Neuronal stem cell (in vitro differentiated cells): ENCODE results near the gene CTH.

Experiments used
- DNase-seq: peaks from one replicate; pipeline ENCODE4 v3.0.0-alpha.2; 2013; ENCODE audit warnings: low spot score
- H2AFZ ChIP-seq: one replicate; pipeline ENCODE4 v1.6.1; 2013; ENCODE audit warnings: mild to moderate bottlenecking, low read length, inconsistent platforms
- H2AK5ac ChIP-seq: 2 replicates; pipeline ENCODE4 v1.6.1; 2013; ENCODE audit warnings: low read depth, mild to moderate bottlenecking, inconsistent platforms, low read length, moderate library complexity, mixed read lengths
- H2BK120ac ChIP-seq: 2 replicates; pipeline ENCODE4 v1.6.1; 2013; ENCODE audit warnings: low read depth, mild to moderate bottlenecking, inconsistent platforms, low read length, moderate library complexity, mixed read lengths
- H2BK12ac ChIP-seq: one replicate; pipeline ENCODE4 v1.6.1; 2013; ENCODE audit warnings: low read length, inconsistent platforms
- H2BK15ac ChIP-seq: 2 replicates; pipeline ENCODE4 v1.6.1; 2013; ENCODE audit warnings: mild to moderate bottlenecking, low read length, inconsistent platforms, mixed read lengths
- H2BK5ac ChIP-seq: one replicate; pipeline ENCODE4 v1.6.1; 2013; ENCODE audit warnings: inconsistent platforms, mild to moderate bottlenecking, low read length, moderate library complexity
- H3K14ac ChIP-seq: one replicate; pipeline ENCODE4 v1.6.1; 2013; ENCODE audit warnings: low read length, inconsistent platforms
- H3K18ac ChIP-seq: 2 replicates; pipeline ENCODE4 v1.6.1; 2013; ENCODE audit warnings: low read length, inconsistent platforms
- H3K23ac ChIP-seq: 2 replicates; pipeline ENCODE4 v1.6.1; 2013; ENCODE audit warnings: low read depth, mild to moderate bottlenecking, mixed read lengths, low read length, inconsistent platforms; ENCODE audit not compliant: poor library complexity
- H3K27ac ChIP-seq: replicated peaks from 3 replicates; pipeline ENCODE4 v1.5.1; 2013; ENCODE audit warnings: low read length, inconsistent platforms
- H3K27me3 ChIP-seq, 3 experiments: 2 replicates each; pipeline ENCODE4 v1.6.1; 2013; ENCODE audit warnings: low read length in 3 of 3, mild to moderate bottlenecking in 2 of 3, inconsistent platforms in 1 of 3, low read depth in 1 of 3, mixed read lengths in 1 of 3, moderate library complexity in 1 of 3; ENCODE audit not compliant: control insufficient read depth in 3 of 3, insufficient read depth in 3 of 3
- H3K36me3 ChIP-seq, 2 donors: replicated peaks in 1 of 2; 2 replicates each; pipeline ENCODE4 v1.6.1; 2013; ENCODE audit warnings: low read length in 2 of 2; ENCODE audit not compliant: control insufficient read depth in 2 of 2, insufficient read depth in 2 of 2
- H3K4ac ChIP-seq: 2 replicates; pipeline ENCODE4 v1.6.1; 2013; ENCODE audit warnings: inconsistent platforms, mild to moderate bottlenecking, low read length, moderate library complexity
- H3K4me1 ChIP-seq, 2 donors: 1 replicate in 1 of 2; 2 replicates in 1 of 2; pipeline ENCODE4 v1.6.1; 2013; ENCODE audit warnings: low read length in 2 of 2, low read depth in 1 of 2; ENCODE audit not compliant: control insufficient read depth in 2 of 2, insufficient read depth in 1 of 2
- H3K4me2 ChIP-seq: one replicate; pipeline ENCODE4 v1.6.1; 2013; ENCODE audit warnings: mild to moderate bottlenecking, low read length, inconsistent platforms; ENCODE audit not compliant: insufficient read depth, poor library complexity, severe bottlenecking
- H3K4me3 ChIP-seq, 2 donors: 2 replicates each; pipeline ENCODE4 v1.5.1; 2013; ENCODE audit warnings: low read length in 2 of 2, mild to moderate bottlenecking in 2 of 2, inconsistent platforms in 1 of 2, moderate library complexity in 1 of 2
- H3K79me1 ChIP-seq: one replicate; pipeline ENCODE4 v1.6.1; 2013; ENCODE audit warnings: low read depth, mild to moderate bottlenecking, inconsistent platforms, low read length, moderate library complexity
- H3K9ac ChIP-seq: one replicate; pipeline ENCODE4 v1.6.1; 2013; ENCODE audit warnings: mild to moderate bottlenecking, low read depth, low read length, inconsistent platforms; ENCODE audit not compliant: poor library complexity
- H3K9me3 ChIP-seq, 2 donors: replicated peaks in 1 of 2; 2 replicates each; pipeline versions ENCODE3 to v1.6.1; 2013; ENCODE audit warnings: low read length in 2 of 2, mild to moderate bottlenecking in 2 of 2, inconsistent platforms in 1 of 2, low read depth in 1 of 2, mixed read lengths in 1 of 2, moderate library complexity in 1 of 2; ENCODE audit not compliant: control insufficient read depth in 2 of 2, insufficient read depth in 1 of 2
- H4K8ac ChIP-seq: one replicate; pipeline ENCODE4 v1.6.1; 2013; ENCODE audit warnings: low read depth, mild to moderate bottlenecking, inconsistent platforms, low read length, moderate library complexity
- H4K91ac ChIP-seq: one replicate; pipeline ENCODE4 v1.6.1; 2013; ENCODE audit warnings: low read length, low read depth, mild to moderate bottlenecking, inconsistent platforms; ENCODE audit not compliant: poor library complexity
- WGBS, 2 donors: extraction: QIAGEN DNeasy Blood & Tissue Kit; methylation state at CpG; one replicate each; pipeline ENCODE4 v1.1.7; 2013; ENCODE audit warnings: missing lambda C conversion rate in 2 of 2, mixed read lengths in 1 of 2; ENCODE audit not compliant: insufficient read length in 2 of 2, insufficient replicate concordance in 1 of 2; ENCODE audit errors: extremely low coverage in 2 of 2; 5-methylcytosine and 5-hydroxymethylcytosine counted together

The CTH gene

DNA sequence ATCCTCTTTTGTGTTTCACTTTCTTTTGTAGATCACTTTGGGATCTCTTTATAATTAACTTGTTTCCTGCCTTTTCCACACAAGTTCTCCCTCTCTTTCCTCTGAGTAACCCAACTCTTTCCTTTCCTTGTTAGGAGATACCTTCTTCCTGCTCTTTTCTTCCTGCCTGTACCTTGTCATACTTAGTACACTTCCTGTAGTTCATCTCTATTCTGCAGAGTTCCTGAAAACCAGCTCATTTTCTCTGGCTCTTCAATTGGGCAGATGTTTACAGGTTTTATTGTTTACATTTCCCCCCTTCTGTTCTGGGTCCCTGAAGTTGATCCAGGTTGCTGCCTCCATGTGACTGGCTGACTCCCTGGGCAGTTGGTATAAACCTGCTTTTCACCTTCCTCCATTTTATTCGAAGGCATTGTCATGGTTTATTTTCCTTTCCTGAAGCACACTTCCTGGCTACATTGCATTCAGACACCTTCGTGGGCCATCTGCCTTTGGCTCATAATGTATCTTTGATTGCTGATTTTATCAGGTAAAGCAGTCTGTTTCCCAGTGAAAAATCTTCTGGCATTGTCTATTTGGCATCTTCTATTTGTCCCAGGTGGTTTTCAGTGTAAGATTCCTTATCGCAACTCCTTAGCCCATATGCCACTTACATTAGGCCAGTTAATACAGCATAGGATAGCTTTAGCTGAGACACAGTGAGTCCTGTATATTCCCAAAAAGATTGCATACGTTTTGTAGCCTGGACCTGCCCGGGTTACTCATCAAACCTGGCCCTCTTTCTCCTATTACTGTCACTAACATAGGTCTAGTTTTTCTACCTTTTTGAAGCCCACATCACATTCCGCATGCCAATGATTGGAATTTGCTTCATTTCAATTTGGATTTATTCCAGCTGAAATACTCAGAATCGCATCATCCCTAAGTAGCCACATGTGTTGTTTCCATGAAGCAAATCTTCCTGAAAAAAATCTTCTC lies 15.4 kb downstream of the CTH start:
- H3K27me3 ChIP-seq, result no peaks in the 10 kb centered on the region
- no peak overlapping the region for H2BK15ac ChIP-seq
- H2AK5ac ChIP-seq, result no peak overlapping the region
- no peak for DNase-seq
- no peaks in the 10 kb centered on the region for H3K79me1 ChIP-seq
- H3K9me3 ChIP-seq, result no peaks in the 10 kb centered on the region
- no peak overlapping the region for H3K18ac ChIP-seq
- no peak overlapping the region for H3K4me2 ChIP-seq
- no peak overlapping the region for H3K27ac ChIP-seq
- no peak overlapping the region for H2BK5ac ChIP-seq
- H2AFZ ChIP-seq, result no peak overlapping the region
- H3K4me1 ChIP-seq, result no peaks in the 10 kb centered on the region
- no peak overlapping the region for H4K91ac ChIP-seq
- no peak overlapping the region for H3K9ac ChIP-seq
- no peak overlapping the region for H3K14ac ChIP-seq
- peaks cover 4 to 45% of the 10 kb centered on the region in 2 donors for H3K36me3 ChIP-seq
- H3K23ac ChIP-seq, result no peak overlapping the region
- no peak overlapping the region for H4K8ac ChIP-seq
- WGBS, 2 donors, result no CpG with 5 or more reads among the region's 7 CpGs
- H3K4ac ChIP-seq, result no peak overlapping the region
- H2BK120ac ChIP-seq, result no peak overlapping the region
- no peak overlapping the region for H3K4me3 ChIP-seq
- no peak overlapping the region for H2BK12ac ChIP-seq

DNA sequence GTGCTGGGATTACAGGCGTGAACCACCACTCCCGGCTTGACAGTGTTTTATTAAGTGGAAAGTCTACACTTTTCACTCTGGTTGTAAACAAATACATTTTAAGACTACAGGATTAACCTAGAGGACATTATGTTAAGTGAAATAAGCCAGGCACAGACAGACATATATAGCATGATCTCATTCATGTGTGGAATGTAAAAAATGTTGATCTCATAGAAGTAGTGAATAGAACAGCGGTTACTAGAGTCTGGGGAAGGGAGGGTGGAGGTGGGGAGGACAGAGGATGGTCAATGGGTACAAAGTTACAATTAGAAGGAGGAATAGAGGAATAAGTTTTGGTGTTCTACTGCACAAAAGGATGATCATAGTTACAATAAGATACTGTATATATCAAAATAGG lies 16.9 kb downstream of the CTH start:
- no peak overlapping the region for H2BK120ac ChIP-seq
- H3K14ac ChIP-seq, result no peak overlapping the region
- DNase-seq, result no peak
- no peak overlapping the region for H2BK15ac ChIP-seq
- H3K23ac ChIP-seq, result no peak overlapping the region
- H3K36me3 ChIP-seq, result peaks cover 6 to 57% of the 10 kb centered on the region in 2 donors
- H3K9ac ChIP-seq, result no peak overlapping the region
- no peak overlapping the region for H2AK5ac ChIP-seq
- no peaks in the 10 kb centered on the region for H3K27me3 ChIP-seq
- H3K4ac ChIP-seq, result no peak overlapping the region
- no peaks in the 10 kb centered on the region for H3K79me1 ChIP-seq
- no peaks in the 10 kb centered on the region for H3K9me3 ChIP-seq
- no peaks in the 10 kb centered on the region for H3K4me1 ChIP-seq
- H3K4me3 ChIP-seq, result no peak overlapping the region
- no peak overlapping the region for H4K91ac ChIP-seq
- H4K8ac ChIP-seq, result no peak overlapping the region
- no peak overlapping the region for H3K18ac ChIP-seq
- H2BK12ac ChIP-seq, result no peak overlapping the region
- H2BK5ac ChIP-seq, result no peak overlapping the region
- WGBS, 2 donors, result no CpG with 5 or more reads among the region's 3 CpGs
- no peak overlapping the region for H2AFZ ChIP-seq
- H3K27ac ChIP-seq, result no peak overlapping the region
- H3K4me2 ChIP-seq, result no peak overlapping the region

DNA sequence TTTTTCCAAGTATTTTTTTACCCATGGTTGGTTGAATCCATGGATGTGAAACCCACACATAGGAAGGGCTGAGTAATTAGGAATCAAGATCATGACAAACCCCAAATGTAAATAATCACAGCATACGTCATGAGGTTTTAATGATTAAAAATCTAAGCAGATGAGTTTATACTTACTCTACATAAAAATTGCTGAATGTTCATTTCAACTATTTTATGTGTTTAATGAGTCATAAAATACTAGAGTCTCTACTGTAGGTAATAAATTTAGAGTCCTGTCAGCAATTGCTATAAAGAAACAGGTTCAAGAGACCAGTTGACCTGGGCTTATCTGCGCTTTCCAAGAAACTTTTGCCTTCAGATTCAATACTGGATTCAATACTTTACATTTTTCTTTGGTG lies 18.2 kb downstream of the CTH start:
- Histone ChIP-seq H3K23ac (no peak overlapping the region), H3K36me3 (peaks cover 9 to 60% of the 10 kb centered on the region in 2 donors)

DNA sequence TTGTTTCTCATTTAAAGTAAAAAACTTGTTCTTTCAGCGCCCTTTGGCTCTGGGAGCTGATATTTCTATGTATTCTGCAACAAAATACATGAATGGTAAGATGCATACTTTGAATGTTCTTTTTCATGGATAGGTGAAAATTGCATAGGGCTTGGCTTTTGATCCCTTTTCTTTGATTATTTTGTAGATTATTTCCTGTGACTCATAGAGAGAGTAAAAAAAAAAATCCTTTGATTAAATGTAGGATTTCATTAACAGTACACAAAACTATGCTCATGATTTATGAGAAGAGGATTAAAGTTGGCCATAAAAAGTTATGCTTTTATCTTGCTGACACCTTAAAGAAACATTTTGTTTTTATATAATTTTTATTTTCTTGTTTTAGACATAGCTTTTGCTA lies 18.7 kb downstream of the CTH start:
- Histone ChIP-seq H4K91ac (no peak overlapping the region), H2BK15ac (no peak overlapping the region), H3K4me1 (no peaks in the 10 kb centered on the region), H2AK5ac (no peak overlapping the region), H3K4me3 (no peak overlapping the region), H2BK120ac (no peak overlapping the region), H3K4ac (no peak overlapping the region), H3K9ac (no peak overlapping the region), H2BK5ac (no peak overlapping the region), H3K18ac (no peak overlapping the region), H3K36me3 (peaks cover 9 to 61% of the 10 kb centered on the region in 2 donors), H4K8ac (no peak overlapping the region), H3K4me2 (no peak overlapping the region), H3K27me3 (no peaks in the 10 kb centered on the region), H3K14ac (no peak overlapping the region), H3K9me3 (no peaks in the 10 kb centered on the region), H3K23ac (no peak overlapping the region), H2BK12ac (no peak overlapping the region), H3K27ac (no peak overlapping the region), H2AFZ (no peak overlapping the region), H3K79me1 (no peaks in the 10 kb centered on the region)
- no CpG with 5 or more reads among the region's 1 CpG for WGBS, 2 donors
- no peak for DNase-seq

More for the DNA sequence above, 18.2 kb downstream of the CTH start:
- Histone ChIP-seq H2AFZ (no peak overlapping the region), H2BK5ac (no peak overlapping the region), H3K9me3 (no peaks in the 10 kb centered on the region), H3K18ac (no peak overlapping the region), H3K4ac (no peak overlapping the region), H2AK5ac (no peak overlapping the region), H4K8ac (no peak overlapping the region), H4K91ac (no peak overlapping the region), H2BK12ac (no peak overlapping the region), H3K9ac (no peak overlapping the region), H2BK15ac (no peak overlapping the region), H3K27me3 (no peaks in the 10 kb centered on the region), H3K4me3 (no peak overlapping the region), H3K4me1 (no peaks in the 10 kb centered on the region), H3K4me2 (no peak overlapping the region), H3K14ac (no peak overlapping the region), H3K27ac (no peak overlapping the region), H2BK120ac (no peak overlapping the region), H3K79me1 (no peaks in the 10 kb centered on the region)
- WGBS, 2 donors, result no CpG with 5 or more reads among the region's 2 CpGs
- DNase-seq, result no peak
